SK-MEL-5 (cell line): Measurements from ENCODE around the gene MBOAT1. TPM values are rescaled to one million over a fixed set of nuclear protein-coding genes. Genes with fewer than 3 reads are reported as not detected.
"Not testable (repeated sequence)": the region's sequence is repeated elsewhere in the genome, so short reads cannot be mapped to it uniquely, and the experiment has no call there.

Source experiments
- DNase-seq: peaks from one replicate; pipeline ENCODE4 v3.0.0-alpha.2; 2016; ENCODE audit warnings: low read depth, low spot score
- in situ Hi-C: cut with HindIII; loops from 2 replicates; pipeline ENCODE4 v1.10.0; 2016; ENCODE audit warnings: low sequenced_read_pairs, high pct_unique_total_duplicates, low pct_unique_long_range_greater_than_20kb
- total RNA-seq: library from RNA; depleted of rRNA; stranded (reverse); fragments of >200 nt; shearing (Covaris generic); gene quantifications from 2 replicates; pipeline ENCODE4 v1.2.3, GENCODE V29; 2014

The MBOAT1 gene
- total RNA-seq, 1 experiment from 2014 or later = 27.8 TPM

DNA sequence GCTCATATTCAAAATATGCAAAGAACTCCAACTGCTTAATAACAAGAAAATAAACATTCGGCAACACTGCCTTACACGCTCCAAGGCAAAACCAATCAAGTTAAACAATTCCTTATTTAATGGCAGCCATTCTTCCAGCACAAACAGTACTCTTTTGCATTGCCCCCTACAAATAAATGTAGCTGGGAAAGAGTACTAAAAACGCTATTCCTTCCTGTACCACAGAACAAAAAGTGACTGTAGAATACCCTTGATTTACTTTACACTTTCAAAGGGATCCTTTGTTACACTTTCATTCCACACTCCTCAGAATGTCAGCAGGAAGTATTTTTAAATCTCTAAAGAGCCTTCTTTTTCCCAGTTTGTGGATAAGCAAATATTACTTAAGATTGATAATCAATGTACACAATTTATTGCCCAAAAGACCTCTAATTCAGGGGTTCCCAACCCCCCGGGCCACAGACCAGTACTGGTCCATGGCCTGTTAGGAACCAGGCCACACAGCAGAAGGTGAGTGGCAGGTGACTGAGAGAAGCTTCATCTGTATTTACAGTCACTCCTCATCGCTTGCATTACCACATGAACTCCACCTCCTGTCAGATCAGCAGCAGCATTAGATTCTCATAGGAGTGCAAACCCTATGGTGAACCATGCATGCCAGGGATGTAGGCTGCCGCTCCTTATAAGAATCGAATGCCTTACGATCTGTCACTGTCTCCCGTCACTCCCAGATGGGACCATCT is 51.6 kb downstream of the MBOAT1 start:
- DNase-seq = peak; percentile 77
- in situ Hi-C loops = no loop called here

DNA sequence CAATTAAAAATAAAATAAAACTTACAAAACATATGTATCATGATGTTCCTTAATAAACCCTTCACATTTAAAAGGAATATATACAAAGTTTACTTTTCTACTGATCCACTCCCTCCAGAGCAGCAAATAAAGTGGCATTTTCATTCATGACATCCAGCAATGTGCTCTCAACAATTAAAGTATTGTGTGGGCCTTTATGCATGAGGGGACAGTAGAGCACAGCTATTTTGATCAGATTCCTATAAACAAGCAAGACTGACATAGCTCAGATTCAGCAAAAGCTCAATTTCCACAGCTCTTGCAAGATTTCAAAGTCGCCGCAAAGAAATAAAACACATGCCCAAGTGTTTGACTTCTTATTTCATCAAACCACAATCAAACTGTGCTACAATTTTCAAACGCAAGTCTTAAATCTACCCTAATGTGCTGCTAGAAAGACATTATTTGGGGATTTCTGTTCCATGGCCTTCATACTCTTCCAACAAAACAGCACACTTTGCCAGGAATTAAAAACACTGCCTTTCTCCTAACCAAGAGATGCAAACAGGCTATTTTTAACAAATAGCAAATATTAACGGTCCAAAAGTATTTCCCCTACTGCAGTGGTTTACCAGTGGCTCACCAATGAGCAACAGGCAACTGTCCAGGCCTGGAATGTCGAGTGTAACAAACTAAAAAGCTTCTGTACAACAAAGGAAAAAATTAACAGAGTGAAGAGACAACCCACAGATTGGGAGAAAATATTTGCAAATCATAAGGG is 52.3 kb downstream of the MBOAT1 start:
- in situ Hi-C loops = no loop called here
- peak; percentile 61 for DNase-seq

DNA sequence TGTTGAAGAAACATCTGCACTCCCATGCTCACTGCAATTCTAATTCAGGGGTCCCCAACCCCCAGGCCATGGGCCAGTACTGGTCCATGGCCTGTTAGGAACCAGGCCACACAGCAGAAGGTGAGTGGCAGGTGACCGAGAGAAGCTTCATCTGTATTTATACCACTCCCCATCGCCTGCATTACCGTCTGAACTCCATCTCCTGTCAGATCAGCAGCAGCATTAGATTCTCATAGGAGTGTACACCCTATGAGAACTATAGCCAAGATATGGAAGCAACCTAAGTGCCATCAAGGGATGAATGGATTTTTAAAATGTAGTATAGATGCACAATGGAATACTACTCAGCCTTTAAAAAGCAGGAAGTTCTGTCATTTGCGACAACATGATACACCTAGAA is 53.2 kb downstream of the MBOAT1 start:
- no peak for DNase-seq
- in situ Hi-C loops = no loop called here

DNA sequence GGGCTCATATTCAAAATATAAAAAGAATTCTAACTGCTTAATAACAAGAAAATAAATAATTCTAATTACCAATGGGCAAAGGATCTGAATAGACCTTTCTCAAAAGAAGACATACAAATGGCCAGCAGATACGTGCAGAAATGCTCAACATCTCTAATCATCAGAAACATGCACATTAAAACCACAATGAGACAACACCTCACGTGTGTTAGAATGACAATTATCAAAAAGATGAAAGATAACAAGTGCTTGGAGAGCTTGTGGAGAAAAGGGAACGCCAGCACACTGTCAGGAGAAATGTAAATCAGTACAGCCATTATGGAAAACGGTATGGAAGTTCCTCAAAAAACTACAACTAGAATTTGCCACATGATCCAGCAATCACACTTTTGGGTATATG is 53.6 kb downstream of the MBOAT1 start:
- in situ Hi-C loops = no loop called here
- no peak for DNase-seq

DNA sequence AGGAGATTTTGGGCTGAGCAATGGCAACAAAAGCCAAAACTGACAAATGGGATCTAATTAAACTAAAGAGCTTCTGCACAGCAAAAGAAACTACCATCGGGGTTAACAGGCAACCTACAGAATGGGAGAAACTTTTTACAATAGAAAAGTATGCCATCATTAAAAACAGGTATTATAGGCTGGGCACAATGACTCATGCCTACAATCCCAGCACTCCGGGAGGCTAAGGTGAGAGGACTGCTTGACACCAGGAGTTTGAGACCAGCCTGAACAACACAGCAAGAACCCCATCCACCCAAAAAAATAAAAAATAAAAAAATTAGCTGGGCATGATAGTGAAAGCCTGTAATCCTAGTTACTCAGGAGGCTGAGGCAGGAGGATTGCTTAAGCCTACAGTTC is 55.4 kb downstream of the MBOAT1 start:
- in situ Hi-C loops = no loop called here
- DNase-seq = no peak

DNA sequence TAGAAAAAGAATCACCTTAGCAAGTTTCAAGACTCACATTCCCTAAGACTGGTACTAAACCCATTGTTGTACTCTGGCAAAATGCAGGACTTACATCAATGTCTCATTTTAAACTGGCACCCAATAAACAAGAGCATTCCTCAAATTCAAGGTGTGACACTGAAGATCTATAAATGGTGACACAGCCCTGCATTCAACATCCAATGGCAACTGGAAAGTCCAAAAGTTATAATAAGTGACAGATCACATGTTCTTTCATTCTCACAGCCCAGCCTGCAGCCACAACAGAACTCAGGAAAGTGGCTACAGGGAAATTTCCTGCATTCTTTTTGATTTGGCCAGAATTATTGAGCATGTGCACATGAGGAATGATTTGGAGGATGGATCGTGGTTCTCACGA is 57.5 kb downstream of the MBOAT1 start:
- no peak for DNase-seq
- in situ Hi-C loops = no loop called here

DNA sequence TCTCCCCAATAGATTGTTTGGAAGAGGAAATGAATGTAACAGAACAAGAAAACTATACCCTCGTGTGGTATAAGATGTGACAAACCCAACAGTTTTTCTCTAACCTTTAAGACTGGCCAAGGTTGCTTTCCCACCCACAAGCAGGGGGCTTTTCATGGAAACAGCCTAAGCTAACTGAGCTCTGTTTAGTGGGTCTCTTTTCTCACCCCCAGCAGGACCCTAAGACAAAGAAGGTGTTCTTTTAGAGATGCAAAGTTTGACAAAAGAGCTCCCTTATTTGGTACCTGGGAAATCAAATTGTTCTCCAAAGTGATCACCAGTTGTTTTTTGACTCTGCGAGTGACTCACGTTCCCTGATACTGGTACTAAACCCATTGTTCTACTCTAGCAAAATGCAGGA is 59.1 kb downstream of the MBOAT1 start:
- no peak for DNase-seq

DNA sequence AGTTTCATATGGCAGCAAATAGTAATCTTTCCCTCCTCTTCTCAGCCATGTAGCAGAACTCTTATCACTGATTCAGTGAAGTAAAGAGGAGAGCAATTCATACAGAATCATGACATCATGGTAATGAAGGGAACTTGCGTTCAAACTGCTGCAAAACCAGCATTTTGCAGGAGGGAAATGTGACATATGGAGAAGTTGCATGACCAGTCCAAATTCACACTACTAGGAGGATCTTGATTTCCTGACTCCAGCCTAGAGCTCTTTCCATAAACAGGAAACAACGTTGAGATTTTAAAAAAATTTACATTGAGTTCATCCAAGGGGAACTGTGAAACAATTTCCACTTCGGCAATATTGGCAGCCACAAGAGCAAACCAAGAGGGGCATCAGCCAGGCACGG is 63.8 kb downstream of the MBOAT1 start:
- in situ Hi-C loops = no loop called here
- DNase-seq = no peak

More for the DNA sequence above, 59.1 kb downstream of the MBOAT1 start:
- in situ Hi-C loops = no loop called here

DNA sequence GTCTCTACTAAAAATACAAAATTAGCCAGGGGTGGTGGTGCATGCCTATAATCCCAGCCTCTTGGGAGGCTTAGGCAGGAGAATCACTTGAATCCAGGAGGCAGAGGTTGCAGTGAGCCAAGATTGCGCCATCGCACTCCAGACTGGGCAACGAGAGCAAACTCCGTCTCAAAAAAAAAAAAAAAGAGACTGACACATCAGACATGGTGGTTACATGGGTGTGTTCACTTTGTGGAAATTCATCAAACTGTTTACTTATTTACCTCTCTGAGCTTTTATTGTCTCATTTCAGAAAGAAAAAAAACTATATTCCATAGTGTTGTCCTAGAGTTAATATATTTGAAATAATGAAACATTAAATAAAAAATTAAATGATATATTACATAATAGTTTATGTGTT is 64.8 kb downstream of the MBOAT1 start:
- no peak for DNase-seq
- in situ Hi-C loops = no loop called here

DNA sequence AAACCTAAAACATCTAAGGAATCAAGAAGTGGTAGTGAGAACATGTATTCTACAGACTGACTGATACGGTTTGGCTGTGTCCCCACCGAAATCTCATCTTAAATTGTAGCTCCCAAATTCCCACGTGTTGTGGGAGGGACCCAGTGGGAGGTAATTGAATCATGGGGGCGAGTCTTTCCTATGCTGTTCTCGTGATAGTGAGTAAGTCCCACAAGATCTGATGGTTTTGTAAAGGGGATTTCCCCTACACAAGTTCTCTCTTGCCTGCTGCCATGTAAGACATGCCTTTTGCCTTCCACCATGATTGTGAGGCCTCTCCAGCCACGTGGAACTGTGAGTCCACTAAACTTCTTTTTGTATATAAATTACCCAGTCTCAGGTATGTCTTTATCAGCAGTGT is 65.4 kb downstream of the MBOAT1 start:
- peak; percentile 58 for DNase-seq
- in situ Hi-C loops = not testable (repeated sequence)

DNA sequence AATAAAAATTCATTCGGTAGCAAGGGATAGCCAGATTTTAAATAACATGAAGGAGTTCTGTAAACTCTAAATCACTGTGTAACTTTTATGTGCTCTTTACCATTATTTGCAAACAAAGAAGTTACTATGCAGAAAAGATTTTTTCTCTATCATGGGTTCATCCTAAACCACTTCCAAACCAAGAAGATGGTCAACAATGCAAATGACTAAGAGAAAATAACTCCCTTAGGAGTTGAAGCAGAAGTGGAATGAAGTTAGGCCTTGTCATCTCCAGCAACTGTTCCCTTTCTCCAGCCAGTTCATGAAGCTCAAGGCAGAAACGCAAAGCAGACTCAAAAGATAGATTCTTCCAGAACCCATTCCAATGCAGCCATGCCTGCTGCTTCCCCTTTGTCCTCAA is 66.0 kb downstream of the MBOAT1 start:
- peak; percentile 76 for DNase-seq
- in situ Hi-C loops = no loop called here

DNA sequence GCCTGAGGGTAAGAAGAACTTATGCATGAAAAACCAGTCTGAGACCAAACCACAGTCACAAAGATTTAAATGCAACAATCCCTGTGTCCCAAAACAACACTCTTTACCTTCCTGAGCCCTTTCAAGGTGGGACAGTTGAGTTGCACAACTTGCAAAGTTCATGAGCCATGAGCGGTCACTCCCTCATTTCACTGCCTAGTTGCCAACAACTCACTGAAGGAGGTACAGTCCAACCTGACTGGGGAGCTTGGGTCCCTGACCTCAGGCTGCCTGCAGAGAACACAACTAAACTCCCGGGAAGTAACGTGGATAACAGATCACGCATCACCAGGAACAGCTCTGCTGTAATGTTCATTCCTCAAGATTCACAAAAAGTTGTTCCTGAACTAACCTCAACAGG is 69.4 kb downstream of the MBOAT1 start:
- no peak for DNase-seq
- in situ Hi-C loops = no loop called here

DNA sequence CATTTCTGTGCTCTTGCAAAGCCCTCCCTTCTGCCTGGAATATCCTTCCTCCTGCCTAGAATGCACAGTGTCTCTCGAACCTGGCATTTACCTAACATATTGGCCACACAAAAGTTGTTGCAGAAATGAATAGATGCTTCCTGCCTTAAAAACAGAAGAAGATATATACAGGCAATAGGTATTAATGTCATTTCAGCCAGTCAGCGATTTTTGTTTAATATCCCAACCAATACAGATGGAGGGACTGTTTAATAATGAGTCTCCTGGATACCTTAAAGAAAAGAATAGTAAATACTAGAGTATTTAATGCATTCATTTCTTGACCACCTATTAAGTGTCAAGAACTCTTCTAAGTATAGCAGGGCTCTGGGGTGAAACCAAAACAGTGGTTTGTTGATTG is 70.3 kb downstream of the MBOAT1 start:
- in situ Hi-C loops = no loop called here
- no peak for DNase-seq

DNA sequence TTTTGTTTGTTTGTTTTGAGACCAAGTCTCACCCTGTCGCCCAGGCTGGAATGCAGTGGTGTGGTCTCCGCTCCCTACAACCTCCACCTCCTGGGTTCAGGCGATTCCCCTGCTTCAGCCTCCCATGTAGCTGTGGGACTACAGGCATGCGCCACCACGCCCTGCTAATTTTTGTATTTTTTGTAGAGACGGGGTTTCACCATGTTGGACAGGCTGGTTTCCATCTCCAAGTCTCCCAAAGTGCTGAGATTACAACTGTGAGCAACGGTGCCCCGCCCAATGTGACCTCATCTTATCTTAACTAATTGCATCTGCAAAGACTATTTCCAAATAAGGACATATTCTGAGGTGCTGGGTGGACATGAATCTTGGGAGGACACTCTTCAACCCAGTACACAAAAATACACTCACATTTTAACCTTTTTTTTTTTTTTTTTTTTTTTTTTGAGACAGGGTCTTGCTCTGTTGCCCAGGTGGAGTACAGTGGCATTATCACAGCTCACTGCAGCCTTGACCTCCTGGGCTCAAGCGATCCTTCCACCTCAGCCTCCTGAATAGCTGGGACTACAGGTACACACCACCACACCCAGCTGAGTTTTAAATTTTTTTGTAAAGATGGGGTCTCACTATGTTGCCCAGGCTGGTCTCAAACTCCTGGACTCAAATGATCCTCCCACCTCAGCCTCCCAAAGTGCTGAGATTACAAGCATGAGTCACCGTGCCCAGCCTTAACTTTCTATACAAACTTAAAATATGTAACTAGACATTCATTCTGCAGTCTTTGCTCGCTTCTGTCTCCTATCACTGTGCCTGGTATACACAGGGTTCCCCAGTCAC is 72.9 kb downstream of the MBOAT1 start:
- in situ Hi-C loops, DNase-seq: not testable (repeated sequence)

DNA sequence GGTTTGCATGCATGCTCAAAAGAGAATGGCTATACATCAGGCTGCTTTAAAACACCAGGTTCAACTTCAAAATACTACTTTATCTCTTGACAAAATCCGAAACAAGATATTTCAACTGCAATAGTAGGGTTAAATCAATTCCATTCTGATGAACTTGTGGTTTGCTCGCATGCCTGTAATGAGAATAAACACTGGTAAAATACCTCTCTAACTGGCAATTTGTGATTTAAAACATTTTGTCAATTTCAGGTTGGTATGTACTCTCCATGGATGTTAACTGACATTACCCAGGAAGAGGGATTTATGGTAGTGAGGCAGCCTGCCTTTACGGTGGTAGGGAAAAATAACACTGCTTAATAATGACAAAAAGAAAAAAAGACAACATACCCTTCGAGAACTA is 74.4 kb downstream of the MBOAT1 start:
- DNase-seq = no peak
- in situ Hi-C loops = no loop called here

DNA sequence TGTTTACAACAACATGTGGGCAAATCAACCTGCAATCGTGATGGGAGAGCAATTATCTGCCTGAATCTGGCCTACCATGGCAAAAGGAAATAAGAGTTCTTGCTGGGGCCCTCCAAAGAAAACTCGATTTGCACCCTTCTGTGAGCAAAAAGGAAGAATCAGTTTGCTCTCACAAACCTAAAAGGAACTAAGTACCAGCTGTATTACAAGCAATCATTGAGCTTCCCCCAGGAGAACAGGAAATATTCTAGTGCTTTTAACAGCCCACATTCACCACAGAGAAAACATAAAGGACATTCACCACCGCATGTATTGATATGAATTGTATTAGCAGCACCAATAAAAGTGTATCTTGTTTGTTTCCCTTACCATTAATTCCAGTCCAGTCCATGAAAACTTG is 75.0 kb downstream of the MBOAT1 start:
- in situ Hi-C loops = no loop called here

DNA sequence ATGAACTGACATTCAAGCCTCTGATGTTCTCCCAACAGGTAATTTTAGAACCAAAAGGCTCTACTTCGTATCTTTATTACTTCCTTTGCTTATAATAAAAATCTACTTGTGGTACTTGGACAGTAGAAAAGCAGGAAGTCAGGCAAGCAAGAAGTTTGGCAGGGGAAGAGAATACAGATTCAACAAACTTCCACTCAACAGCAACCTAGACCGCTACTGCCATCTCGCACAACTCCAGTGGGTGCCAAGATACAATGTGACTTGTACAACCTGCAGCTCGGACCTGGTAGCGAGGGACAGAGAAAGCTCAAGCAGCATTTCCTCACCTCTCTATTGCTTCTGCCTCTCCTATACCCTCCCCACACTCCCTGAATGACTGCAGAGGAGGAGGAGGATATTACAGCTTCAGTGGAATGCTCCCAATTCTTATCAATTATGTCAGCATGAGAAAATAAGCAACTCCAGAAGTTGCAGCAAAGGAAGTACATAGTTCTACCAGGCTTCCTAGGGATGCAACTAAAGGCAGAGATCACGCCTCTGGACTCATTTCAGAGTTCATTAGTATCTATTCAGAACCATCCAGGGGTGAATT is 76.5 kb downstream of the MBOAT1 start:
- in situ Hi-C loops = no loop called here
- DNase-seq = no peak

More for the DNA sequence above, 75.0 kb downstream of the MBOAT1 start:
- no peak for DNase-seq

DNA sequence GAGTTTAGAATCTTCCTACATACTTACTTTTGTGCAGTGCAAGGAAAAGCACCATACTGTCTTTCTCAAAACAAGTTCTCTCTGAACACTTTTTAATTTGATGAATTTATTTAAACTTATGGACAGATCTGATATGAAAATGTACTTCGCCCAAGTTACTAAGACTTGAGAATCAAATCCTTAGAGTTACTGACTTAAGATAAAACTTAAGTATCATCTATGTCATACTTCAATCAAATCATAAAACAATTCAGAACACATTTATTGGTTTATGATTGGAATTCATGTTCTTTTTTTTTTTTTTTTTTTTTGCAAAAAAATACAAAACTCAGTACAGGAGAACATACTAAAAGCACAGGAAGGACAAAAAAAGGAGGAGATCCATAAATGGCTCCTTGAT is 77.7 kb downstream of the MBOAT1 start:
- in situ Hi-C loops = no loop called here

More for the DNA sequence above, 77.7 kb downstream of the MBOAT1 start:
- DNase-seq = no peak
